Measurements from ENCODE around the gene MAP2K6.
A peak's percentile ranks its signal among the peaks of the same experiment; 100 is the strongest.

The MAP2K6 gene

DNA sequence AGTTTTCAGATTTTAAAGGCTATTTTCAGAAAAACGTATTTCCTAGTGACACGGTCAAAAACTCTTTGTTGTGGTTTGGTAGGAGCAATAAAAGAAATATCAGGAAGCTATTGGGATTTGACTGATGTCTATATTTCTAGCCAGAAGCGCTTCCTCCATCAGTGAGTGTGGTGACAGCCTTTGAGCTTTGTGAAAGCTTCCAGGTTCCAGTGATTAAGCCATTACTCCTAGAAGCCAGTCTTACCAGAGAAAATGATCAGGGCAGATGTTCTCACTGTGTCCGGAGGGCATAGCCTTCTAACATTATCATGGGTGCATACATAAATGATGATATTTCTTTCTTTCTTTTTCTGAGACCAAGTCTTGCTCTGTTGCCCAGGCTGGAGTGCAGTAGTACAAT, 39.6 kb downstream of the MAP2K6 start:
- no peak overlapping the region for H3K27ac ChIP-seq (ENCODE audit: low read length)
- H3K4me1 ChIP-seq (ENCODE audit: control insufficient read depth, insufficient read depth, low read length) = no peaks in the 10 kb centered on the region
- H3K27me3 ChIP-seq (ENCODE audit: control insufficient read depth in 1 of 2, insufficient read depth in 2 of 2, low read length in 2 of 2) = no peaks in the 10 kb centered on the region
- H3K36me3 ChIP-seq (ENCODE audit: control insufficient read depth in 2 of 2, insufficient read depth in 2 of 2, low read length in 2 of 2) = no peaks in the 10 kb centered on the region
- H3K4me3 ChIP-seq (ENCODE audit: low read length in 2 of 2) = no peak overlapping the region
- no peaks in the 10 kb centered on the region for H3K9me3 ChIP-seq (ENCODE audit: control insufficient read depth in 2 of 2, low read length in 2 of 2)
- H3K9ac ChIP-seq (ENCODE audit: low read length in 2 of 2) = no peak overlapping the region

GRCh38 chr17:69455040-69455439, 40.5 kb downstream of the MAP2K6 start:
- no peaks in the 10 kb centered on the region for H3K4me1 ChIP-seq (ENCODE audit: control insufficient read depth, insufficient read depth, low read length)
- H3K36me3 ChIP-seq (ENCODE audit: control insufficient read depth in 2 of 2, insufficient read depth in 2 of 2, low read length in 2 of 2) = no peaks in the 10 kb centered on the region
- H3K9me3 ChIP-seq (ENCODE audit: control insufficient read depth in 2 of 2, low read length in 2 of 2) = no peaks in the 10 kb centered on the region
- H3K9ac ChIP-seq (ENCODE audit: low read length in 2 of 2) = no peak overlapping the region
- H3K4me3 ChIP-seq (ENCODE audit: low read length in 2 of 2) = no peak overlapping the region
- H3K27me3 ChIP-seq (ENCODE audit: control insufficient read depth in 1 of 2, insufficient read depth in 2 of 2, low read length in 2 of 2) = no peaks in the 10 kb centered on the region
- H3K27ac ChIP-seq (ENCODE audit: low read length) = no peak overlapping the region

DNA sequence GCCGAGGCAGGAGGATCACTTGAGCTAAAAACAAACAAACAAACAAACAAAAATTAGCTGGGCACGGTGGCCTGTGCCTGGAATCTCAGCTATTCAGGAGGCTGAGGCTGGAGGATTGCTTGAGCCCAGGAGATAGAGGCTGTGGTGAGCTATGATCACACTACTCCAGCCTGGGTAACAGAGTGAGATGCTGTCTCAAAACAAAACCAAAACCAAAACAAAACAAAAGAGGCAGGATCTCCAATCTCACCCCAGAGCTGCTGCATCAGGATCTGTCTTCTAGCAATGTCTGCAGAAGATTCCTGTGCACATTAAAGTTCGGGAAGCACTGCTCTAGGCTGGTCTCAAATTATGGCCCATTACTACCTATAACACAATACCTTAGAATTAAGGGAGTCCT, 43.1 kb downstream of the MAP2K6 start:
- Histone ChIP-seq H3K4me3 (ENCODE audit: low read length in 2 of 2) (no peak overlapping the region), H3K4me1 (ENCODE audit: control insufficient read depth, insufficient read depth, low read length) (peaks cover 3% of the 10 kb centered on the region), H3K9ac (ENCODE audit: low read length in 2 of 2) (no peak overlapping the region), H3K36me3 (ENCODE audit: control insufficient read depth in 2 of 2, insufficient read depth in 2 of 2, low read length in 2 of 2) (no peaks in the 10 kb centered on the region), H3K9me3 (ENCODE audit: control insufficient read depth in 2 of 2, low read length in 2 of 2) (no peaks in the 10 kb centered on the region), H3K27ac (ENCODE audit: low read length) (no peak overlapping the region), H3K27me3 (ENCODE audit: control insufficient read depth in 1 of 2, insufficient read depth in 2 of 2, low read length in 2 of 2) (no peaks in the 10 kb centered on the region)

GRCh38 chr17:69460963-69461922, 46.7 kb downstream of the MAP2K6 start:
- H3K4me3 ChIP-seq (ENCODE audit: low read length in 2 of 2) = peak overlapping the region in 1 of 2 donors; percentile 29
- no peaks in the 10 kb centered on the region for H3K36me3 ChIP-seq (ENCODE audit: control insufficient read depth in 2 of 2, insufficient read depth in 2 of 2, low read length in 2 of 2)
- H3K4me1 ChIP-seq (ENCODE audit: control insufficient read depth, insufficient read depth, low read length) = peaks cover 3% of the 10 kb centered on the region
- H3K9ac ChIP-seq (ENCODE audit: low read length in 2 of 2) = no peak overlapping the region
- no peak overlapping the region for H3K27ac ChIP-seq (ENCODE audit: low read length)
- no peaks in the 10 kb centered on the region for H3K27me3 ChIP-seq (ENCODE audit: control insufficient read depth in 1 of 2, insufficient read depth in 2 of 2, low read length in 2 of 2)
- no peaks in the 10 kb centered on the region for H3K9me3 ChIP-seq (ENCODE audit: control insufficient read depth in 2 of 2, low read length in 2 of 2)

DNA sequence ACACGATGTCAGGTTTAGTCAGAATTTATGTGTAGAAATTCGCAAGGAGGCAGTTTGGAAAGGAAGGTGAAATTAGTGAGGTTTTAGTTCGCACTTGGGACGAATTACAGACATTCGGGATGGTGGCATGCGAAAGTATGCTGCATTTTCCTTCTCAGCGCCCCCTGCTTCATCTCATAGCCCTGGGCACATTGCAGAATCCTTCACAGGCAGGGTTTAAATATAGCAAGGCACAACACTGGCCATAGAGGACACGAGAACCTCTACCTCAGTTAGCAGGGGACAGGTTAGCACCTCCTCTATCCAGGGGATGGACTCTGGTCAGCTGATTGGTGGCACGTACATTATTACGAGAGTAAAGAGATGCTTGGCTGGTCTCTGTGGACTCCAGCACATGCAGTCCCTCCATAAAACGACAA, 47.5 kb downstream of the MAP2K6 start:
- H3K4me1 ChIP-seq (ENCODE audit: control insufficient read depth, insufficient read depth, low read length) = peaks cover 3% of the 10 kb centered on the region

GRCh38 chr17:69462882-69463281, 48.4 kb downstream of the MAP2K6 start:
- H3K27ac ChIP-seq (ENCODE audit: low read length) = no peak overlapping the region
- H3K36me3 ChIP-seq (ENCODE audit: control insufficient read depth in 2 of 2, insufficient read depth in 2 of 2, low read length in 2 of 2) = no peaks in the 10 kb centered on the region
- no peaks in the 10 kb centered on the region for H3K27me3 ChIP-seq (ENCODE audit: control insufficient read depth in 1 of 2, insufficient read depth in 2 of 2, low read length in 2 of 2)
- H3K9me3 ChIP-seq (ENCODE audit: control insufficient read depth in 2 of 2, low read length in 2 of 2) = no peaks in the 10 kb centered on the region
- H3K9ac ChIP-seq (ENCODE audit: low read length in 2 of 2) = no peak overlapping the region
- peaks cover 3% of the 10 kb centered on the region for H3K4me1 ChIP-seq (ENCODE audit: control insufficient read depth, insufficient read depth, low read length)
- H3K4me3 ChIP-seq (ENCODE audit: low read length in 2 of 2) = no peak overlapping the region

More for the DNA sequence above, 47.5 kb downstream of the MAP2K6 start:
- no peak overlapping the region for H3K27ac ChIP-seq (ENCODE audit: low read length)
- H3K36me3 ChIP-seq (ENCODE audit: control insufficient read depth in 2 of 2, insufficient read depth in 2 of 2, low read length in 2 of 2) = no peaks in the 10 kb centered on the region
- no peaks in the 10 kb centered on the region for H3K9me3 ChIP-seq (ENCODE audit: control insufficient read depth in 2 of 2, low read length in 2 of 2)
- H3K4me3 ChIP-seq (ENCODE audit: low read length in 2 of 2) = peak overlapping the region in 1 of 2 donors; percentile 29
- no peaks in the 10 kb centered on the region for H3K27me3 ChIP-seq (ENCODE audit: control insufficient read depth in 1 of 2, insufficient read depth in 2 of 2, low read length in 2 of 2)
- H3K9ac ChIP-seq (ENCODE audit: low read length in 2 of 2) = no peak overlapping the region

- H3K27ac ChIP-seq (ENCODE audit: low read length) = no peak overlapping the region
- H3K27me3 ChIP-seq (ENCODE audit: control insufficient read depth in 1 of 2, insufficient read depth in 2 of 2, low read length in 2 of 2) = no peaks in the 10 kb centered on the region
- no peaks in the 10 kb centered on the region for H3K9me3 ChIP-seq (ENCODE audit: control insufficient read depth in 2 of 2, low read length in 2 of 2)
- no peaks in the 10 kb centered on the region for H3K36me3 ChIP-seq (ENCODE audit: control insufficient read depth in 2 of 2, insufficient read depth in 2 of 2, low read length in 2 of 2)
- no peak overlapping the region for H3K4me3 ChIP-seq (ENCODE audit: low read length in 2 of 2)
- H3K9ac ChIP-seq (ENCODE audit: low read length in 2 of 2) = no peak overlapping the region
- peaks cover under 1% of the 10 kb centered on the region for H3K4me1 ChIP-seq (ENCODE audit: control insufficient read depth, insufficient read depth, low read length)
These were observed 52.0 kb downstream of the MAP2K6 start for GRCh38 chr17:69466451-69466850.

DNA sequence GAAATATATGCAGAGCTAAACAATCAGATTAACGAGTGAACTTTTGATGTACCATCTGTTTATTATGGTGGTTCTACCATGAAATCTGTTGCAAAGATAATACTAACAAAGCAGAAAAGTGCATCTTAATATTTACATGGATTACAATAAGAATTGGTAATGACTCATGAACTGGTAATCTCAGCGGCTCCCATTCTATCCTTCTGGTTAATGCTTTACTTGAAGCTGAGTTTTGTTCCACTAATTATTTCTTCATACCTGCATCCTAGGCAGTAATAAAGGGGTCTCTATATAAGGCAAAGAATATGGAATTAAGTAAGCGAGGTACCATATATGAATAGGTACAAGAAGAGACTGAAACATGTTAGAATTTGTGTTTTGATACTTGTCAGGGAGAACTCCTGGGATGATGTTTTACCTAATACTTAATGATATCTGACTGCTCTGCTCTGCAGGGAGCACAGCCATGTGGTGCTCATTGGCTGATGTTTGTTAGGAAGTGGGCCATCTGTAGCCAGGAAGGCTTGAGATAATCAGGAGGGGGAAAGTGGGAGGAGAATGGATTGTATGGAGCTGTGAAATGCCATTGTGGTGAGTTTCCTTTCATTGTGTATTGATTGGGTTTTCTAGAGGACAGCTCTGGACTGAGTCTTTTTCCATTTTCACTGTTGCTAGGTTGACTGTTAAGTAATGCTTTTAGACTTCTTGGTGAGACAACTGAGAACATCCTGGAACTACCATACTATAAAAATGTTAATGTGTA, 52.6 kb downstream of the MAP2K6 start:
- Histone ChIP-seq H3K4me3 (ENCODE audit: low read length in 2 of 2) (no peak overlapping the region), H3K4me1 (ENCODE audit: control insufficient read depth, insufficient read depth, low read length) (no peaks in the 10 kb centered on the region), H3K27me3 (ENCODE audit: control insufficient read depth in 1 of 2, insufficient read depth in 2 of 2, low read length in 2 of 2) (no peaks in the 10 kb centered on the region), H3K9ac (ENCODE audit: low read length in 2 of 2) (no peak overlapping the region), H3K9me3 (ENCODE audit: control insufficient read depth in 2 of 2, low read length in 2 of 2) (no peaks in the 10 kb centered on the region), H3K36me3 (ENCODE audit: control insufficient read depth in 2 of 2, insufficient read depth in 2 of 2, low read length in 2 of 2) (no peaks in the 10 kb centered on the region), H3K27ac (ENCODE audit: low read length) (no peak overlapping the region)

DNA sequence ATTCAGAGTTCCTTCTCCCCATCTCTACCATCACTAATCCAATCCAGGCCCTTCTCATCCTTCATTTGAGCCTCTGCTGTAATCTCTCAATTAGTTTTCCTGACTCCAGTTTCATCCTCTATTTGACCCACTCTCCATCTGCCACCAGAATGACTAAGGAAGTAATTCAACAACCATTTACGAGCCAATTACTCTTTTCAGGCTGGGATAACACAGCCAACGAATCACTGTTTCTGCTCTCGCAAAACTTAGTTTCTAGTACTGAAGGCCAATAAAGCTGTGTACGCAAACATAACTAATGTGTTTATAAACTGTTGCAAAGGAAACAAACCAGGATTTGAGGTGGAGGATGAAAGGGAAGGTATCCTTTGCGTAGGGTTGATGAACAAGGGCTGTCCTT, 53.7 kb downstream of the MAP2K6 start:
- Histone ChIP-seq H3K27me3 (ENCODE audit: control insufficient read depth in 1 of 2, insufficient read depth in 2 of 2, low read length in 2 of 2) (no peaks in the 10 kb centered on the region), H3K27ac (ENCODE audit: low read length) (no peak overlapping the region), H3K4me1 (ENCODE audit: control insufficient read depth, insufficient read depth, low read length) (no peaks in the 10 kb centered on the region), H3K36me3 (ENCODE audit: control insufficient read depth in 2 of 2, insufficient read depth in 2 of 2, low read length in 2 of 2) (no peaks in the 10 kb centered on the region), H3K9ac (ENCODE audit: low read length in 2 of 2) (no peak overlapping the region), H3K9me3 (ENCODE audit: control insufficient read depth in 2 of 2, low read length in 2 of 2) (no peaks in the 10 kb centered on the region), H3K4me3 (ENCODE audit: low read length in 2 of 2) (no peak overlapping the region)

DNA sequence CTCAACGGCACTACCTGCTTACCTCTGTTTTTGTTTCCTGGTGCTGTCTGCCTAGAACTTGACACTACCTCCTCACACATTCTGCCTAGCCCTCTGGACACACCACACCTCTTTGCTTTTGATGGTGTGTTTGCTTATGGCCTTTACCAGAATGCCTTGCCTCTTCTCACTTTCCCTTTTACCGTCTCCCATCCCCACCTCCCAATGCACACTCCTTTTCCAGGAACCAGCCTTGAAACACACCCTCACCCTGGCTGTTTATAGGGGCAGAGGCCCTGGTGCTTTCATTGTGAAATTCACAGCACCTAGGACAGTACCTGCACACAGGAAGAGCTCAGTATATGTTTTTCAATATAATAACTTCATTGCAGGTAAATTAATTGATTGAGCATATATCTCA, 56.2 kb downstream of the MAP2K6 start:
- Histone ChIP-seq H3K9ac (ENCODE audit: low read length in 2 of 2) (no peak overlapping the region), H3K36me3 (ENCODE audit: control insufficient read depth in 2 of 2, insufficient read depth in 2 of 2, low read length in 2 of 2) (no peaks in the 10 kb centered on the region), H3K4me1 (ENCODE audit: control insufficient read depth, insufficient read depth, low read length) (peaks cover 2% of the 10 kb centered on the region), H3K27me3 (ENCODE audit: control insufficient read depth in 1 of 2, insufficient read depth in 2 of 2, low read length in 2 of 2) (no peaks in the 10 kb centered on the region), H3K9me3 (ENCODE audit: control insufficient read depth in 2 of 2, low read length in 2 of 2) (no peaks in the 10 kb centered on the region), H3K4me3 (ENCODE audit: low read length in 2 of 2) (no peak overlapping the region), H3K27ac (ENCODE audit: low read length) (no peak overlapping the region)

Measured in stomach smooth muscle (tissue), 2 donors.